Ovary (tissue), 9 donors: Measurements from ENCODE around the gene DACT2. TPM values are rescaled to one million over a fixed set of nuclear protein-coding genes. Genes with fewer than 3 reads are reported as not detected.

Experiments
- DNase-seq, 5 donors: peaks; one replicate each; pipeline ENCODE4 v3.0.0-alpha.2; 2019 to 2020
- H3K27ac ChIP-seq, 2 donors: fragments of 200-600 bp; one replicate each; pipeline versions ENCODE4 v1.5.1 to v1.8.0; 2019 to 2022
- H3K27me3 ChIP-seq: fragments of 200-600 bp; one replicate; pipeline ENCODE4 v1.8.0; 2022
- H3K36me3 ChIP-seq: fragments of 200-600 bp; sonication (generic); one replicate; pipeline ENCODE4 v1.5.1; 2019
- H3K4me1 ChIP-seq: one replicate; pipeline ENCODE4 v1.8.1; 2013; ENCODE audit warnings: mild to moderate bottlenecking, moderate library complexity; ENCODE audit not compliant: insufficient read depth
- H3K4me3 ChIP-seq: fragments of 200-600 bp; sonication (generic); one replicate; pipeline ENCODE4 v1.5.1; 2017
- H3K9me3 ChIP-seq, 2 donors: fragments of 200-600 bp in 1 of 2; sonication (generic) in 1 of 2; one replicate each; pipeline versions ENCODE4 v1.5.1 to v1.8.1; 2013 to 2019; ENCODE audit warnings: mild to moderate bottlenecking in 1 of 2, moderate library complexity in 1 of 2
- CTCF ChIP-seq, 3 donors: fragments of 450-650 bp in 2 of 3; fragments of 200-600 bp in 1 of 3; IDR thresholded peaks; one replicate each; pipeline versions ENCODE4 v1.5.1 to v1.8.0; 2016 to 2022; ENCODE audit warnings: antibody characterized with exemption in 3 of 3, mild to moderate bottlenecking in 1 of 3
- EP300 ChIP-seq: sonication (generic); formaldehyde crosslinking; IDR thresholded peaks from one replicate; pipeline ENCODE4 v1.6.1; 2017; ENCODE audit warnings: antibody characterized with exemption
- POLR2A ChIP-seq: fragments of 450-650 bp; IDR thresholded peaks from one replicate; pipeline ENCODE4 v1.6.1; 2017; ENCODE audit warnings: antibody characterized with exemption, mild to moderate bottlenecking, moderate library complexity
- WGBS, 3 donors: extraction: QIAGEN DNeasy Blood & Tissue Kit in 1 of 3; methylation state at CpG; one replicate each; pipeline versions ENCODE4 v1.1.5 to v1.1.7; 2013 to 2017; 5-methylcytosine and 5-hydroxymethylcytosine counted together
- intact Hi-C, 4 donors: fragments of 100-400 bp; cut with DNase I; formaldehyde crosslinking; loops; one replicate each; pipeline versions ENCODE4 v1.11.0 to v1.15.1; 2022 to 2023
- polyA plus RNA-seq, 2 donors: library from polyadenylated mRNA; stranded (reverse); fragments of 200-250 nt in 1 of 2; fragments of 350-450 nt in 1 of 2; fragmentation: Illumina TruSeq in 1 of 2; extraction: RNeasy Lipid Tissue Mini Kit (QIAGEN cat#74804) in 1 of 2; gene quantifications; one replicate each; pipeline ENCODE4 v1.2.3, GENCODE V29; 2013 to 2014
- total RNA-seq, 7 donors: library from RNA; depleted of rRNA in 2 of 7; stranded (reverse); fragments of >200 nt in 2 of 7; fragmentation: NEBNext Ultra II Directional in 3 of 7; extraction: Animal tissue kit (Norgen Biotek cat#: 25700) in 3 of 7; gene quantifications; one replicate each; pipeline versions ENCODE4 v1.1.0 to v1.2.4, GENCODE V29; 2016 to 2023
- donor health status: DM: no; HTN: no; CAD: no; lungs with moderate emphysema.
- donor health status: DM: no; HTN: no; CAD: no.
- donor health status: Bipolar disorder and iron deficiency.
- donor health status: DM: yes; HTN: yes; CAD: no.
- donor health status: DM: no; HTN: no; CAD: no.
- donor health status: DM: yes; HTN: yes; CAD: no.

The DACT2 gene
- total and polyA plus RNA-seq, 9 donors, result 0.17 to 4.4 (median 0.71) TPM; not detected in 2

- intact Hi-C loops, result loop anchor here in 1 of 4 donors (10.0 kb wide), 1 partner anchor 290 kb away; no protein-coding TSS in a partner anchor
- no peak overlapping the region for H3K27ac ChIP-seq
These were observed 34.8 kb upstream of the DACT2 start for GRCh38 chr6:168354338-168354737.

GRCh38 chr6:168353041-168353440 lies 33.5 kb upstream of the DACT2 start:
- Histone ChIP-seq H3K36me3 (no peaks in the 10 kb centered on the region), H3K9me3 (no peaks in the 10 kb centered on the region), H3K27ac (no peak overlapping the region), H3K4me1 (no peaks in the 10 kb centered on the region), H3K27me3 (no peaks in the 10 kb centered on the region), H3K4me3 (no peak overlapping the region)
- intact Hi-C loops, result loop anchor here in 1 of 4 donors (10.0 kb wide), 1 partner anchor 288 kb away; no protein-coding TSS in a partner anchor
- TF ChIP-seq EP300, result no peak
- no peak for DNase-seq
- WGBS, 3 donors, result 89 to 92% (median 90%) methylated on average over 9 of the region's 9 CpGs

More at GRCh38 chr6:168354338-168354737, 34.8 kb upstream of the DACT2 start:
- Histone ChIP-seq H3K4me3 (no peak overlapping the region), H3K9me3 (no peaks in the 10 kb centered on the region), H3K27me3 (no peaks in the 10 kb centered on the region), H3K36me3 (no peaks in the 10 kb centered on the region), H3K4me1 (no peaks in the 10 kb centered on the region)
- TF ChIP-seq EP300 (no peak), POLR2A (no peak), CTCF (IDR thresholded peaks at IDR 0.05) (no peak)
- no peak for DNase-seq
- 83 to 86% (median 84%) methylated on average over 10 of the region's 10 CpGs for WGBS, 3 donors

GRCh38 chr6:168352096-168352495 lies 32.5 kb upstream of the DACT2 start:
- no peaks in the 10 kb centered on the region for H3K27me3 ChIP-seq
- H3K27ac ChIP-seq, result no peak overlapping the region
- no peaks in the 10 kb centered on the region for H3K9me3 ChIP-seq
- intact Hi-C loops, result loop anchor here in 1 of 4 donors (10.0 kb wide), 1 partner anchor 287 kb away; no protein-coding TSS in a partner anchor
- DNase-seq, result no peak
- H3K4me3 ChIP-seq, result no peak overlapping the region
- no peaks in the 10 kb centered on the region for H3K36me3 ChIP-seq
- WGBS, 3 donors, result 75 to 82% (median 81%) methylated on average over 5 of the region's 5 CpGs
- TF ChIP-seq CTCF (IDR thresholded peaks at IDR 0.05), result no peak
- TF ChIP-seq EP300, result no peak
- no peak for TF ChIP-seq POLR2A
- no peaks in the 10 kb centered on the region for H3K4me1 ChIP-seq

- H3K4me3 ChIP-seq, result no peak overlapping the region
- TF ChIP-seq EP300 (no peak), POLR2A (no peak), CTCF (IDR thresholded peaks at IDR 0.05) (no peak)
- H3K4me1 ChIP-seq, result no peaks in the 10 kb centered on the region
- 76 to 89% (median 82%) methylated on average over 4 of the region's 4 CpGs for WGBS, 3 donors
- H3K27me3 ChIP-seq, result no peaks in the 10 kb centered on the region
- no peak for DNase-seq
- intact Hi-C loops, result loop anchor here in 1 of 4 donors (10.0 kb wide), 1 partner anchor 285 kb away; no protein-coding TSS in a partner anchor
- no peak overlapping the region for H3K27ac ChIP-seq
- H3K9me3 ChIP-seq, result no peaks in the 10 kb centered on the region
- H3K36me3 ChIP-seq, result no peaks in the 10 kb centered on the region
These were observed 30.2 kb upstream of the DACT2 start for GRCh38 chr6:168349718-168350210.

- H3K4me1 ChIP-seq, result no peaks in the 10 kb centered on the region
- H3K4me3 ChIP-seq, result no peak overlapping the region
- H3K27me3 ChIP-seq, result no peaks in the 10 kb centered on the region
- H3K9me3 ChIP-seq, result no peaks in the 10 kb centered on the region
- TF ChIP-seq CTCF (IDR thresholded peaks at IDR 0.05) (no peak), POLR2A (no peak), EP300 (no peak)
- intact Hi-C loops, result no loop called here
- H3K36me3 ChIP-seq, result no peaks in the 10 kb centered on the region
- no peak for DNase-seq
- WGBS, 3 donors, result 70 to 74% (median 72%) methylated on average over 8 of the region's 8 CpGs
- H3K27ac ChIP-seq, result no peak overlapping the region
These were observed 28.6 kb upstream of the DACT2 start for GRCh38 chr6:168348186-168348585.
